HG03175 (cell line): ENCODE data around the gene UCP2.

Experiments
- ATAC-seq: cut with Tn5 transposase; IDR thresholded peaks from one replicate; pipeline ENCODE4 v1.9.1; 2021; ENCODE audit warnings: mild to moderate bottlenecking, moderate library complexity; ENCODE audit not compliant: unreplicated experiment

Gene UCP2

DNA sequence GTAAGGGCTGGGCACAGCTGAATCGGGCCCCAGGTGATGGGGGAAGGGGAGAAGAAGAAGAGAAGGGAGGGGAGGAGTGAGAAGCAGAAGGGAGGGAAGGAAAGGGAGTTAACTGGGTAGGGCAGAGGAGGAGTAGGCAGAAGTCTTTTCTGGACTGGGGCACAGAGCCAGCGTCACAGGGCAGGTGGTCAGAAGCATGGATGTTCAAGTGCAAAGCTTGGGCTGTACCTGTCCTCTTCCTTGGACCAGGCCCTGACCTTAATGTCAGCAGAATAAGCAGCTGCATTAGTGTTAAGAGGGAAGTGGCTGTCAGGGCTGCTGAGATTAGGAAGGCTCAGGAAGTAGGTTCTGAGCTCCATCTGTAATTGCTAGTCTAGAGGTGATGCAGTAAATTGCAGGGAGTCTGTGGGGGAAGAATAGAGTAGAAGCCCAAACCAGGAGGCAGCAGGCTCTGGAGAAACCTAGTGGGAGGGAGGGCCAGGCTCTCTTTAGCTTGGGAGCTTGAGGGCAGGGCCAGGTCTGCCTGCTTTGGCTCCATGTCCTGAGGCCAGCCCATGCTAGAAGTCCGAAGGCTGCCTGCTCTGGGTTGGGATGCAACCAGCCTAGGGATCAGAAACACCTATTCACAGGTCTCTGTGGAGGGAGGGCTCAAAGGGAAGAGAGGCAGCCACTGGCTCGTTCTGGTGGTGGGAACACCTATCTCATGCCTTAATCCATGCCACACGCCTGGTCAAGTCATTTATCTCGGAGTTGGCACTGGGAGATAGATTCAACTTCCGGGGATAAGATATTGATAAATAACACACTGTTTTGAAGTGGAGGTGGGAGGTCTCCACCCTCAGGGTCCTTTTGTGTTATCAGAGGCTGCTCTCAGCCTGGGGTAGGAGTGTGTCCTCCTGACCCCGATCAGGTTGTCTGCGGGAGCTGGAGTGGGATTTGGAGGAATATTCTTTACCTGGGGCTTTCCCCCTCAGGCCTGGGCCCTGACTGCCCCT lies 28.0 kb upstream of the UCP2 start:
- no peak for ATAC-seq

GRCh38 chr11:74009675-74010305 lies 27.1 kb upstream of the UCP2 start:
- no peak for ATAC-seq

DNA sequence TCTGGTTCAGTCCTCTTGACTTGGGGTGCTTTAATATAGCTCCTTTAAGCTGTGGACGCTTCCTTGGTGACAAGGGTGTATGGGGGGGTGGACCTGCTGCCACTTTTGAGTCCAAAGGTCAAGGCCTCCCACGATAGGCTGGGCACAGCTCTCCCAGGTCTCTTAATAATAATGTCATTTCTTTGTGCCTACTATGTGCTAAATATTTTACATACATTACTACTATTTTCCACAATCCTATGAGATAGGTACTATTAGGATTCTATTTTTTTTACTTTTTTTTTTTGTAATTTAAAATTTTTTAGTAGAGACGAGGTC lies 26.5 kb upstream of the UCP2 start:
- no peak for ATAC-seq

- ATAC-seq: no peak
Observed at GRCh38 chr11:74008373-74009229, 26.0 kb upstream of the UCP2 start, which contains the start of gene UCP3. UCP3 (minus strand) TSS chr11:74009085; CDS start chr11:74007042, 2,043 bp downstream.

DNA sequence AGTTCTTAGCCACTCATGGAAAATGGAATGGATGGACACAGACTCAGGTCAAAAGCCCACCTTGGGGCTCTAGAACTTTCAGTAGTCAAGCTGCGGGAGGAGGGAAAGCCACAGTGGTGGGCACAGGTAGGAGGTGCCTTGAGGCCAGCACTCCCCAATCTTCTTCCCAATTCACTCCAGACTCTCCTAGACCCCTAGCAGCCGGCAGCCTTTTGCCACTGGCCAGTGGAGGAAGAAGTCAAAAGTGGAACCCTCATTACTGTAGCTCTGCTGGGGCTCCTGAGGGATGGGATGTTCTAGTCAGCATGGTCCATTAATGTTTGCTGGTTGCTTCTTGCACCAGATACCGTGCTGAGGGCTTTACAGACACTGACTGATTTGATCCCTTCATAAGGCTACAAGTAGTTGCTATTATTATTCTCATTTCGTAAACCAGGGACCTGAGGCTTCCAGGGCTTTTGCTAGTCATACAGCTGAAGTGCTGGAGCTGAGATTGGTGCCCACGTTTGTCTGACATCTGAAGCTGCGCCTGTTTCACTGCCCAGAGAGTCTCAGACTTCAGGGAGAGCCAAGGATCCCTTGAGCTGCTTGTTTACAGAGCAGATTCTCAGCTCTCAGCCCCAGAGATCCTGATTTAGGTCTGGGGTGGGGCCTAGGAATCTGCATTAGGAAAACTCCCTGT lies 25.2 kb upstream of the UCP2 start:
- no peak for ATAC-seq

GRCh38 chr11:74006743-74007304 lies 24.2 kb upstream of the UCP2 start:
- ATAC-seq: no peak

- no peak for ATAC-seq
Observed at GRCh38 chr11:74005721-74006517, 23.3 kb upstream of the UCP2 start.

GRCh38 chr11:74004759-74005615 lies 22.3 kb upstream of the UCP2 start:
- ATAC-seq: no peak

DNA sequence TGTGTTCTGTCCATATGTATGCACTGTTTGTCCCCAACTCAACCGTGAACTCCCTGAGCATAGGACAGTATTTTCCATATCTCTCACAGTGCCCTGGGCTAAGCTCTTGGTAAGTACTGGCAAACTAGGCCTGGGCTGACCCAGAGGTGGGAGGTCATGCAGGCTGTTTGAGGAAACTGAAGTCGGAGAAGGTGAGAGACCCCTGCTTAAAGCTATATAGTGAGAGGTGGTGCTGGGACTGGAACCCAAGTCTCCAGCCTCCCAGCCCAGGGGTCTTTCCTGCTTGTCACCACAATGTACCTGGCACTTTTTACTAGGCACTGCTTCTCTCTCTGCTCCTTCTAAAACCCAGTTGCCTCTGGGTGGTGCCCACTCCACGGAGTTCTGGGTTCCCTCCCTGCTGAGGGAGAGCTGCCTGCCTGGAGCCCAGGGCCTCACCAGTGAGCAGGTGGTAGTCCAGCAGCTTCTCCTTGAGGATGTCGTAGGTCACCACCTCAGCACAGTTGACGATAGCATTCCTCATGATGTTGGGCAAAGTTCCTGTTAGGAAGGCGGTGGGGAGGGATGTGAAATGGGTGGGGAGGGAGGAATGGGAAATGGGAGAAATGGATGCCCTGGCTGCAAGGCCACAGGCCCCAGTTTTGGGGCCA lies 21.5 kb upstream of the UCP2 start:
- ATAC-seq: no peak

GRCh38 chr11:74002832-74003231 lies 20.2 kb upstream of the UCP2 start:
- ATAC-seq: no peak

- ATAC-seq: no peak
Observed at GRCh38 chr11:74001822-74002286, 19.2 kb upstream of the UCP2 start.

DNA sequence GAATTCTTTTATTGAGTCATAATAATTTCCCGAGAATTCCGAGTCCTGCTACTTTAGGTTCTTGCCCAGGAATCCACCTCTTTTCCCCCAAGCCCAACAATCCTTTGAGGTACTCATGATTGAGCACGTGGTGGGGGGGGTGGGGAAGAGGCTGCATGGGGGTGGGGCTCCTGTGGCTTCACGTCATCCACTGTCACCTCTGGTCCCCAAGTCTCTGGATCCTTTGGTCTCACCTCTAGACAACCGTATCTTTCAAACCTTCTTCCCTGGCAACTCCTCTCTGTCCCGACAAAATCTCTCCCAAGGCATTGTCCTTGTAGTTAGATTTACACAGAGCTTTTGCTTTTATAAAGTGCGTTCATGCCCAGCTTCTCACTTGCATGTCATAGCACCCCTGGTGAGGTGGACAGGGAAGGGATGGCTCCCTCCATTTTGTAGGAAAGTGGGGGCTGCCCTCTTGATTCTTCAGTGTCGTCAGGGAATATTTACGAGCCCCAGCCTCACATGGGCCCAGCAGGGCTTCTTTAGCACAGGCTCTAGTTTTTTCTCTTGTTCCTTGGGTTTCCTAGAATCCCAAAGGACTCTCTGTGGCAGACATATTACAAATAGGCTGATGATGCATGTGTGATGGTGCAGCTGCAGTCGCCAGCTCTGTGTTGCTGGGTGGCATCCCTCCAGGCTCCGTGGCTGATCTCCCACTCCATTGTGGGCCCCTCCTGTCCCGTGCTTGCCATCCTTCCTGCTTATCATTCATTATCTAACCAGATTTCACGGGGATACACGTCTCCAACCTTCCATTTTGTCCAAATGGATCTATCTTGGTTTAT lies 17.9 kb upstream of the UCP2 start:
- no peak for ATAC-seq

DNA sequence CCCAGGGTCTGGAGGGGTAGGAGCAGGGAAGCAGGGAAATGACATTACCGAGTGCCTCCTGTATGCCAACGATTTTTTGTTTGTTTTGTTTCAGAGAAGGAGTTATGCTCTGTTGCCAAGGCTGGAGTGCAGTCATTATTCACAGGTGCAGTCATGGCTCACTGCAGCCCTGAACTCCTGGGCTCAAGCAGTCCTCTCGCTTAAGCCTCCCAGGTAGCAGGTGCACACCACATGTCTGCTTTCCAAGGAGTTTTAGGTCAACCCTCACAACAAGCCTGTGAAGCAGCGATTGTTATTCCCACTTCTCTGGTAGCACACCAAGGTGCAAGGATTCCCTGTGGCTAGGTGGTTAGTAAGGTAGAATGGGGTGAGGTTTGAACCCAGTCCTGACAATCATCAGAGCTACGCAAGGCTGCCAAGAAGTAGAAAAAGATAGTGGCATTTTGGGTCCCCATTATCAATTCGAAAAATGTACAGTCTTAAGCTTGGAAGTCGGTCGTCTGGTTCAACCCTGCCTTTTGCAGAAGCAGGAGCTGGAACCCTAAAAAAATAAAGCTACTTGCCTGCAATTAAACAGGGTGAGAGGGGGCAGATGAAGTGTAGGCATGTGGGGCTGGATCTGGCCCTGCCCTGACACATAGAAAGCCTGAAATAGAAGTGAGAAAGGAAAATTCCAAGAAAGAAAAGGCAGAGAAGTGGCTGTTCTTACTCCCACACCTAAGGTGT lies 17.1 kb upstream of the UCP2 start:
- ATAC-seq: no peak

DNA sequence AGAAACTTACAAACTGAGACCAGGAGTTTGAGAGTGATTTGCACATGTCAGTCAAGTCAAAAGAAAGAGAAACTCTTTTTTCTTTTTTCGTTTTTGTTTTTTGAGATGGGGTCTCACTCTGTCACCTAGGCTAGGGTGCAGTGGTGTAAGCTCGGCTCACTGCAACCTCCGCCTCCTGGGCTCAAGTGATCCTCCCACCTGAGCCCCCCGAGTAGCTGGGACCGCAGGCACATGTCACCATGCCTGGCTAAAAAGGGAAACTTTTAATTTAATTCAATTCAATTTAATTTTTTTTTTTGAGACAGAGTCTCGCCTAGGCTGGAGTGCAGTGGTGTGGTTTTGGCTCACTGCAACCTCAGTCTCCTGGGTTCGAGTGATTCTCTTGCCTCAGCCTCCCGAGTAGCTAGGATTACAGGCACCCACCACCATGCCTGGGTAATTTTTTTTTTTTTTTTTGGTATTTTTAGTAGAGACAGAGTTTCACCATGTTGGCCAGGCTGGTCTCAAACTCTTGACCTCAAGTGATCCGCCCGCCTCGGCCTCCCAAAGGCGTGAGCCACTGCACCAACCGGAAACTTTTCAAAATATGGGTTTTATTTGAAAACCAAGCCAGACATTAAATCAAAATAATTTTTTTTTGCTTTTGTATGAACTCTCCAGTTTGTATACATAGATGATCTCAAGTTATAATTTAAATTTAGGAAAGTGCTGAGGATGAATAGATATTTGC lies 16.4 kb upstream of the UCP2 start:
- no peak for ATAC-seq

- no peak for ATAC-seq
Observed at GRCh38 chr11:73997120-73997770, 14.6 kb upstream of the UCP2 start.
